Endothelial cell of umbilical vein (primary cell): ENCODE results near the gene PLEKHB1. TPM values are rescaled to one million over a fixed set of nuclear protein-coding genes. Genes with fewer than 3 reads are reported as not detected.

Experiments
- BruUV-seq: library from RNA; stranded (reverse); fragments of 400-500 nt; replicated peaks from 2 replicates; lab custom pipeline; 2021; lab: Mats Ljungman, UMichigan
- CTCF ChIA-PET: fragments of 300-600, 350-600 bp; sonication (Branson Sonifier 250); formaldehyde crosslinking; loops from one replicate; lab custom pipeline; 2021; ENCODE audit warnings: antibody characterized with exemption, inconsistent platforms; lab: Charles Lee
- POLR2A ChIA-PET: fragments of 300-600, 350-600 bp; sonication (Branson Sonifier 250); formaldehyde crosslinking; loops from one replicate; lab custom pipeline; 2021; ENCODE audit warnings: antibody characterized with exemption, inconsistent platforms; lab: Charles Lee
- DNase-seq: peaks from one replicate; pipeline ENCODE4 v3.0.0-alpha.2; 2011; ENCODE audit warnings: low read depth, low spot score
- FAIRE-seq: peaks from 2 replicates; lab custom pipeline; 2011; peaks lifted over from hg19 to GRCh38; lab: Jason Lieb, UNC
- H2AFZ ChIP-seq: 2 replicates; pipeline ENCODE4 v1.6.0; 2012; ENCODE audit warnings: low read depth, low read length, control low read depth, inconsistent platforms
- H3K27ac ChIP-seq: 2 replicates; pipeline ENCODE4 v1.5.1; 2011; ENCODE audit warnings: low read depth, mild to moderate bottlenecking, control low read depth, low read length, moderate library complexity; ENCODE audit not compliant: insufficient read depth
- H3K27me3 ChIP-seq, 2 experiments: 2 replicates each; pipeline versions ENCODE4 v1.6.0 to v1.6.1; 2011; ENCODE audit warnings: low read length in 2 of 2, mixed read lengths in 1 of 2; ENCODE audit not compliant: control insufficient read depth in 2 of 2, insufficient read depth in 2 of 2
- H3K36me3 ChIP-seq, 2 experiments: 2 replicates in 1 of 2; 3 replicates in 1 of 2; pipeline ENCODE4 v1.5.1; 2011; ENCODE audit warnings: low read length in 2 of 2, mild to moderate bottlenecking in 1 of 2, moderate library complexity in 1 of 2; ENCODE audit not compliant: control insufficient read depth in 2 of 2, insufficient read depth in 2 of 2; ENCODE audit errors: extremely low read depth in 1 of 2
- H3K4me1 ChIP-seq: 3 replicates; pipeline ENCODE4 v1.5.1; 2011; ENCODE audit warnings: mild to moderate bottlenecking, low read length; ENCODE audit not compliant: control insufficient read depth, insufficient read depth; ENCODE audit errors: extremely low read depth
- H3K4me2 ChIP-seq: 2 replicates; pipeline ENCODE4 v1.6.1; 2011; ENCODE audit warnings: low read length, control low read depth, mixed read lengths; ENCODE audit not compliant: insufficient read depth
- H3K4me3 ChIP-seq, 3 experiments: fragments of 200-600 bp in 1 of 3; sonication (generic), shearing (Covaris generic) in 1 of 3; replicated peaks in 1 of 3; 2 replicates each; pipeline ENCODE4 v1.5.1; 2011 to 2016; ENCODE audit warnings: control low read depth in 3 of 3, low read length in 3 of 3, mild to moderate bottlenecking in 2 of 3, inconsistent platforms in 1 of 3, low read depth in 1 of 3, moderate library complexity in 1 of 3; ENCODE audit not compliant: insufficient read depth in 1 of 3
- H3K79me2 ChIP-seq: 2 replicates; pipeline ENCODE4 v1.6.0; 2012; ENCODE audit warnings: low read length, inconsistent platforms; ENCODE audit not compliant: control insufficient read depth, insufficient read depth
- H3K9ac ChIP-seq: replicated peaks from 2 replicates; pipeline ENCODE3; 2011; ENCODE audit warnings: low read length, control low read depth; ENCODE audit not compliant: insufficient read depth; ENCODE audit errors: extremely low read depth
- H3K9me1 ChIP-seq: replicated peaks from 3 replicates; pipeline ENCODE4 v1.6.0; 2011; ENCODE audit warnings: mild to moderate bottlenecking, low read length; ENCODE audit not compliant: control insufficient read depth, insufficient read depth; ENCODE audit errors: extremely low read depth
- H3K9me3 ChIP-seq: replicated peaks from 2 replicates; pipeline ENCODE4 v1.5.1; 2012; ENCODE audit warnings: low read length, inconsistent platforms; ENCODE audit not compliant: control insufficient read depth, insufficient read depth
- H4K20me1 ChIP-seq: replicated peaks from 2 replicates; pipeline ENCODE3; 2011; ENCODE audit warnings: mild to moderate bottlenecking, low read length; ENCODE audit not compliant: control insufficient read depth, insufficient read depth; ENCODE audit errors: extremely low read depth
- CTCF ChIP-seq, 2 donors: IDR thresholded peaks; 1 replicate in 1 of 2; 2 replicates in 1 of 2; pipeline ENCODE4 v1.5.1; 2011; ENCODE audit warnings: low read length in 2 of 2, mild to moderate bottlenecking in 2 of 2, moderate library complexity in 2 of 2, control low read depth in 1 of 2, inconsistent platforms in 1 of 2, low read depth in 1 of 2; ENCODE audit not compliant: insufficient read depth in 1 of 2; ENCODE audit errors: extremely low read depth in 1 of 2
- EZH2 ChIP-seq: IDR thresholded peaks from 2 replicates; pipeline ENCODE4 v1.6.1; 2012; ENCODE audit warnings: borderline replicate concordance, low read depth, mild to moderate bottlenecking, moderate library complexity, low read length, inconsistent platforms; ENCODE audit not compliant: severe bottlenecking
- FOS ChIP-seq: IDR thresholded peaks from 2 replicates; pipeline ENCODE4 v1.6.1; 2011; ENCODE audit warnings: mild to moderate bottlenecking, low read length, moderate library complexity, borderline replicate concordance; ENCODE audit not compliant: insufficient read depth
- GATA2 ChIP-seq: IDR thresholded peaks from 2 replicates; pipeline ENCODE4 v1.7.0; 2011; ENCODE audit warnings: low read depth, mild to moderate bottlenecking, moderate library complexity, mixed read lengths, low read length; ENCODE audit not compliant: insufficient read length, insufficient read depth
- JUN ChIP-seq: IDR thresholded peaks from 2 replicates; pipeline ENCODE4 v1.6.1; 2011; ENCODE audit warnings: borderline replicate concordance, low read depth; ENCODE audit not compliant: insufficient read length, insufficient read depth
- MAX ChIP-seq: IDR thresholded peaks from 2 replicates; pipeline ENCODE4 v1.6.1; 2011; ENCODE audit not compliant: insufficient read depth, insufficient read length
- MYC ChIP-seq: IDR thresholded peaks from one replicate; pipeline ENCODE4 v1.6.1; 2011; ENCODE audit warnings: mild to moderate bottlenecking, low read depth, low read length
- POLR2A ChIP-seq: IDR thresholded peaks from 2 replicates; pipeline ENCODE4 v1.6.1; 2012; ENCODE audit warnings: low read depth, mild to moderate bottlenecking, control low read depth, low read length
- POLR2AphosphoS5 ChIP-seq: IDR thresholded peaks from 2 replicates; pipeline ENCODE4 v1.6.1; 2012; ENCODE audit warnings: low read depth, mild to moderate bottlenecking, control low read depth, low read length, moderate library complexity; ENCODE audit not compliant: insufficient read depth
- dilution Hi-C: fragments of 300-500 bp; cut with MboI; formaldehyde crosslinking; loops from one replicate; pipeline ENCODE4 v1.15.0; 2019; ENCODE audit warnings: low sequenced_read_pairs; ENCODE audit not compliant: extremely low pct_ligation_motif_present
- intact Hi-C: fragments of 100-400 bp; cut with micrococcal nuclease; formaldehyde crosslinking; loops from one replicate; pipeline ENCODE4 v1.10.0; 2022
- polyA plus RNA-seq, 4 experiments: library from polyadenylated mRNA; depleted of rRNA in 3 of 4; stranded (reverse) in 3 of 4; unstranded in 1 of 4; fragments of >200 nt; gene quantifications; 2 replicates each; pipeline versions ENCODE4 v1.2.1 to v1.2.3, GENCODE V29; 2011 to 2012; ENCODE audit warnings: missing spikeins in 1 of 4
- total RNA-seq: library from RNA; stranded (reverse); gene quantifications from 2 replicates; pipeline ENCODE4 v1.2.3, GENCODE V29; 2021

PLEKHB1 gene
- total and polyA plus RNA-seq, 2 donors (not counting 3 experiments of a cell fraction or from before 2014, with no cell fraction given) = 0.75 to 0.99 TPM

DNA sequence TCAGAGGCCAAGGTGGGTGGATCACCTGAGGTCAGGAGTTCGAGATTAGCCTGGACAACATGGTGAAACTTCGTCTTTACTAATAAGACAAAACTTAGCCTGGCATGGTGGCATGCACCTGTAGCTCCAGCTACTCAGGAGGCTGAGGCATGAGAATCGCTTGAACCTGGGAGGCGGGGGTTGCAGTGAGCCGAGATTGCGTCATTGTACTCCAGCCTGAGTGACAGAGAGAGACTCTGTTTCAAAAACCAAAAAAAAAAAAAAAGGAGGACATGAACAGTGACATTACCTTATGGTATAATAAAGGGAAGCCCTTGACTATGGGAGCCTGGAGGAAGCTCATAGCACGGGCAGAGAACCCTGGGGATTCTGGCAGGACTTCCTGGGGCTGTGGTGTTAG lies 16.5 kb upstream of the PLEKHB1 start:
- Histone ChIP-seq H3K79me2 (no peaks in the 10 kb centered on the region), H3K9me3 (no peaks in the 10 kb centered on the region), H3K27me3 (peaks cover 3 to 4% of the 10 kb centered on the region in 2 experiments), H3K27ac (no peak overlapping the region), H3K4me1 (no peaks in the 10 kb centered on the region), H3K9ac (no peak overlapping the region), H3K9me1 (no peaks in the 10 kb centered on the region), H2AFZ (no peak overlapping the region), H3K4me3 (no peak overlapping the region), H3K4me2 (no peak overlapping the region), H4K20me1 (no peaks in the 10 kb centered on the region), H3K36me3 (no peaks in the 10 kb centered on the region)
- TF ChIP-seq POLR2A (no peak), MAX (no peak), POLR2AphosphoS5 (no peak)
- DNase-seq = no peak
- intact Hi-C loops (loop anchor here (10.0 kb wide), 1 partner anchor 225 kb away; no protein-coding TSS in a partner anchor), dilution Hi-C loops (no loop called here)
- no peak for FAIRE-seq
- CTCF ChIA-PET = interaction anchor here (0.9 to 1.7 kb wide), 5 partner anchors 9 to 151 kb away, joined by 3 to 9 read pairs (median 4); no protein-coding TSS in a partner anchor
- POLR2A ChIA-PET = no interaction called here
- BruUV-seq = no TSS peak

GRCh38 chr11:73632996-73633395 lies 13.4 kb upstream of the PLEKHB1 start:
- Histone ChIP-seq H3K4me1 (no peaks in the 10 kb centered on the region), H3K36me3 (no peaks in the 10 kb centered on the region), H3K4me2 (no peak overlapping the region), H3K9ac (no peak overlapping the region), H3K9me1 (no peaks in the 10 kb centered on the region), H3K4me3 (no peak overlapping the region), H3K9me3 (no peaks in the 10 kb centered on the region), H2AFZ (no peak overlapping the region), H4K20me1 (no peaks in the 10 kb centered on the region), H3K79me2 (no peaks in the 10 kb centered on the region), H3K27ac (no peak overlapping the region), H3K27me3 (peaks cover 3 to 5% of the 10 kb centered on the region in 2 experiments)
- no TSS peak for BruUV-seq
- CTCF ChIA-PET = interaction anchor here (0.8 kb wide), 1 partner anchor 16 kb away, joined by 4 read pairs; no protein-coding TSS in a partner anchor
- no peak for TF ChIP-seq CTCF (IDR thresholded peaks at IDR 0.05; ENCODE audit: extremely low read depth in 1 of 2, insufficient read depth in 1 of 2, low read depth in 1 of 2, low read length in 2 of 2)
- TF ChIP-seq POLR2A = no peak
- TF ChIP-seq JUN = no peak
- TF ChIP-seq MAX = no peak
- no peak for TF ChIP-seq EZH2
- TF ChIP-seq POLR2AphosphoS5 = no peak
- TF ChIP-seq FOS = no peak
- no peak for TF ChIP-seq MYC
- no peak for TF ChIP-seq GATA2
- FAIRE-seq = no peak
- no peak for DNase-seq
- POLR2A ChIA-PET = no interaction called here
- intact Hi-C loops (no loop called here), dilution Hi-C loops (no loop called here)
